Activated naive CD4-positive, alpha-beta T cell treated with anti-CD3 and anti-CD28 coated beads, Interleukin-2, amount 50 U/mL, for 24 hours (primary cell): ENCODE measurements around the gene AMZ1.
"Not testable (repeated sequence)": the region's sequence is repeated elsewhere in the genome, so short reads cannot be mapped to it uniquely, and the experiment has no call there.

Experiments
- H3K27ac Mint-ChIP-seq: one replicate; pipeline ENCODE4 v1.8.0; 2021; ENCODE audit warnings: mild to moderate bottlenecking, mixed read lengths
- H3K27me3 Mint-ChIP-seq: one replicate; pipeline ENCODE4 v1.8.0; 2021; ENCODE audit warnings: mixed read lengths
- H3K36me3 Mint-ChIP-seq: one replicate; pipeline ENCODE4 v1.8.0; 2021; ENCODE audit warnings: mixed read lengths
- H3K4me1 Mint-ChIP-seq: one replicate; pipeline ENCODE4 v1.8.0; 2021; ENCODE audit warnings: mixed read lengths
- H3K4me3 Mint-ChIP-seq: one replicate; pipeline ENCODE4 v1.8.0; 2021; ENCODE audit warnings: mild to moderate bottlenecking, mixed read lengths
- H3K9me3 Mint-ChIP-seq: one replicate; pipeline ENCODE4 v1.8.0; 2021; ENCODE audit warnings: mixed read lengths

AMZ1 gene

GRCh38 chr7:2730846-2731770 lies 43.1 kb downstream of the AMZ1 start:
- Mint-ChIP-seq H3K27me3 (no peaks in the 10 kb centered on the region), H3K27ac (no peak overlapping the region), H3K4me1 (peaks cover 17% of the 10 kb centered on the region), H3K4me3 (no peak overlapping the region), H3K36me3 (peaks cover 7% of the 10 kb centered on the region), H3K9me3 (no peaks in the 10 kb centered on the region)

GRCh38 chr7:2732388-2732787 lies 44.4 kb downstream of the AMZ1 start:
- Mint-ChIP-seq H3K4me1 (peaks cover 21% of the 10 kb centered on the region), H3K36me3 (peaks cover 9% of the 10 kb centered on the region), H3K9me3 (no peaks in the 10 kb centered on the region), H3K27ac (no peak overlapping the region), H3K27me3 (no peaks in the 10 kb centered on the region), H3K4me3 (no peak overlapping the region)

- Mint-ChIP-seq H3K27ac (no peak overlapping the region), H3K36me3 (peaks cover 9% of the 10 kb centered on the region), H3K9me3 (no peaks in the 10 kb centered on the region), H3K4me3 (no peak overlapping the region), H3K4me1 (peaks cover 21% of the 10 kb centered on the region), H3K27me3 (no peaks in the 10 kb centered on the region)
Measured at GRCh38 chr7:2732959-2733584, 45.1 kb downstream of the AMZ1 start.

GRCh38 chr7:2734084-2734686 lies 46.2 kb downstream of the AMZ1 start:
- no peak overlapping the region for H3K4me3 Mint-ChIP-seq
- H3K4me1 Mint-ChIP-seq, result peaks cover 24% of the 10 kb centered on the region
- no peaks in the 10 kb centered on the region for H3K9me3 Mint-ChIP-seq
- no peaks in the 10 kb centered on the region for H3K27me3 Mint-ChIP-seq
- H3K27ac Mint-ChIP-seq, result no peak overlapping the region
- peaks cover 5% of the 10 kb centered on the region for H3K36me3 Mint-ChIP-seq

- Mint-ChIP-seq H3K36me3 (peaks cover 2% of the 10 kb centered on the region), H3K4me1 (peaks cover 24% of the 10 kb centered on the region), H3K9me3 (no peaks in the 10 kb centered on the region), H3K27ac (peak overlapping the region; percentile 72), H3K4me3 (no peak overlapping the region), H3K27me3 (no peaks in the 10 kb centered on the region)
Measured at GRCh38 chr7:2734751-2735571, 47.0 kb downstream of the AMZ1 start.

GRCh38 chr7:2735744-2736143 lies 47.7 kb downstream of the AMZ1 start:
- no peak overlapping the region for H3K27ac Mint-ChIP-seq
- peaks cover 24% of the 10 kb centered on the region for H3K4me1 Mint-ChIP-seq
- H3K27me3 Mint-ChIP-seq, result no peaks in the 10 kb centered on the region
- H3K4me3 Mint-ChIP-seq, result no peak overlapping the region
- peaks cover 2% of the 10 kb centered on the region for H3K36me3 Mint-ChIP-seq
- H3K9me3 Mint-ChIP-seq, result no peaks in the 10 kb centered on the region

- no peak overlapping the region for H3K27ac Mint-ChIP-seq
- peaks cover 2% of the 10 kb centered on the region for H3K36me3 Mint-ChIP-seq
- H3K27me3 Mint-ChIP-seq, result no peaks in the 10 kb centered on the region
- H3K4me1 Mint-ChIP-seq, result peaks cover 24% of the 10 kb centered on the region
- H3K9me3 Mint-ChIP-seq, result no peaks in the 10 kb centered on the region
- H3K4me3 Mint-ChIP-seq, result no peak overlapping the region
Measured at GRCh38 chr7:2736411-2736914, 48.5 kb downstream of the AMZ1 start.

- not testable (repeated sequence) for H3K27ac Mint-ChIP-seq, H3K36me3 Mint-ChIP-seq, H3K27me3 Mint-ChIP-seq, H3K9me3 Mint-ChIP-seq, H3K4me3 Mint-ChIP-seq
- peaks cover 24% of the 10 kb centered on the region for H3K4me1 Mint-ChIP-seq
Measured at GRCh38 chr7:2737005-2737743, 49.2 kb downstream of the AMZ1 start.

- Mint-ChIP-seq H3K4me3 (no peak overlapping the region), H3K4me1 (peaks cover 24% of the 10 kb centered on the region), H3K27me3 (no peaks in the 10 kb centered on the region), H3K27ac (no peak overlapping the region), H3K9me3 (no peaks in the 10 kb centered on the region), H3K36me3 (peaks cover 2% of the 10 kb centered on the region)
Measured at GRCh38 chr7:2737771-2738540, 50.0 kb downstream of the AMZ1 start.

GRCh38 chr7:2738766-2739549 lies 51.0 kb downstream of the AMZ1 start:
- no peak overlapping the region for H3K4me3 Mint-ChIP-seq
- peak overlapping the region; percentile 41 for H3K27ac Mint-ChIP-seq

GRCh38 chr7:2743523-2744185 lies 55.7 kb downstream of the AMZ1 start:
- not testable (repeated sequence) for H3K4me1 Mint-ChIP-seq, H3K9me3 Mint-ChIP-seq, H3K36me3 Mint-ChIP-seq, H3K27me3 Mint-ChIP-seq, H3K4me3 Mint-ChIP-seq, H3K27ac Mint-ChIP-seq

More at GRCh38 chr7:2738766-2739549, 51.0 kb downstream of the AMZ1 start:
- Mint-ChIP-seq H3K4me1 (peaks cover 23% of the 10 kb centered on the region), H3K36me3 (peaks cover 2% of the 10 kb centered on the region), H3K27me3 (no peaks in the 10 kb centered on the region), H3K9me3 (no peaks in the 10 kb centered on the region)

- H3K36me3 Mint-ChIP-seq, result peaks cover 13% of the 10 kb centered on the region
- H3K4me1 Mint-ChIP-seq, H3K27ac Mint-ChIP-seq: not testable (repeated sequence)
Measured at GRCh38 chr7:2748684-2749083, 60.7 kb downstream of the AMZ1 start.

GRCh38 chr7:2750004-2750407 lies 62.0 kb downstream of the AMZ1 start:
- H3K4me1 Mint-ChIP-seq, result no peaks in the 10 kb centered on the region
- peaks cover 15% of the 10 kb centered on the region for H3K36me3 Mint-ChIP-seq
- H3K27ac Mint-ChIP-seq, result no peak overlapping the region
- H3K4me3 Mint-ChIP-seq, result no peak overlapping the region
- H3K27me3 Mint-ChIP-seq, result no peaks in the 10 kb centered on the region
- no peaks in the 10 kb centered on the region for H3K9me3 Mint-ChIP-seq

More at GRCh38 chr7:2748684-2749083, 60.7 kb downstream of the AMZ1 start:
- not testable (repeated sequence) for H3K27me3 Mint-ChIP-seq, H3K9me3 Mint-ChIP-seq, H3K4me3 Mint-ChIP-seq
